Measurements from ENCODE around the gene CASP6. TPM values are rescaled to one million over a fixed set of nuclear protein-coding genes. Genes with fewer than 3 reads are reported as not detected.

Gene CASP6
- total and polyA plus RNA-seq, 7 donors, result 18.2 to 101 (median 41.3) TPM

- no peak for TF ChIP-seq EP300 (IDR thresholded peaks at IDR 0.05)
- intact Hi-C loops (cut with DNase I), result no loop called here
- no peak overlapping the region for H3K27ac ChIP-seq
- H3K9me3 ChIP-seq, result peaks cover 0 to 5% (median 0%) of the 10 kb centered on the region in 4 donors
- 74 to 92% methylated on average over 2 of the region's 2 CpGs for WGBS, 2 donors
- H3K4me3 ChIP-seq, result no peak overlapping the region
- no peak for DNase-seq
- no peaks in the 10 kb centered on the region for H3K36me3 ChIP-seq
- H3K27me3 ChIP-seq, result no peaks in the 10 kb centered on the region
- no peaks in the 10 kb centered on the region for H3K4me1 ChIP-seq
Observed at GRCh38 chr4:109640644-109641043, 62.6 kb downstream of the CASP6 start.

Small RNA genes lying within 50 kb of the gene (small RNA-seq; reads per million reads assigned to genes)
- gene HIGD1AP14, result 0 reads per million in 3 donors

Other genes starting within 250 kb of the CASP6 start
- 10 to 100 TPM in 1 of 4 donors, 1 to 10 TPM in 3; 5.0 to 10.9 (median 8.8) TPM for gene MCUB, start 143.2 kb downstream of the CASP6 start, total RNA-seq
- gene MCUB, start 143.2 kb downstream of the CASP6 start, polyA plus RNA-seq, result 10 to 100 TPM in 1 of 3 donors, 1 to 10 TPM in 2; 4.2 to 18.0 (median 7.2) TPM
- gene PLA2G12A, start 26.6 kb upstream of the CASP6 start, total RNA-seq, result 10 to 100 TPM; 18.0 to 27.7 (median 23.0) TPM
- 10 to 100 TPM in 1 of 3 donors, 1 to 10 TPM in 2; 6.6 to 94.8 (median 9.3) TPM for gene PLA2G12A, start 26.6 kb upstream of the CASP6 start, polyA plus RNA-seq
- 10 to 100 TPM in 2 of 4 donors, 1 to 10 TPM in 2; 4.3 to 14.4 (median 9.0) TPM for gene CFI, start 98.6 kb upstream of the CASP6 start, total RNA-seq
- 1 to 10 TPM; 1.2 to 8.7 (median 1.2) TPM for gene CFI, start 98.6 kb upstream of the CASP6 start, polyA plus RNA-seq
- gene GAR1, start 112.3 kb upstream of the CASP6 start, total RNA-seq, result 1 to 10 TPM; 4.4 to 8.6 (median 5.4) TPM
- 10 to 100 TPM; 21.3 to 37.4 (median 27.0) TPM for gene GAR1, start 112.3 kb upstream of the CASP6 start, polyA plus RNA-seq
- gene RRH, start 124.5 kb upstream of the CASP6 start, total RNA-seq, result not detected
- gene RRH, start 124.5 kb upstream of the CASP6 start, polyA plus RNA-seq, result not detected
- gene LRIT3, start 144.7 kb upstream of the CASP6 start, total RNA-seq, result under 1 TPM in 3 of 4 donors, not detected in 1; 0.28 to 0.41 (median 0.33) TPM
- gene LRIT3, start 144.7 kb upstream of the CASP6 start, polyA plus RNA-seq, result under 1 TPM in 1 of 3 donors, not detected in 2; 0.10 TPM
- 1 to 10 TPM in 1 of 4 donors, under 1 TPM in 3; 0.68 to 1.3 (median 0.77) TPM for gene EGF, start 209.4 kb upstream of the CASP6 start, total RNA-seq
- under 1 TPM in 2 of 3 donors, not detected in 1; 0.46 to 0.64 TPM for gene EGF, start 209.4 kb upstream of the CASP6 start, polyA plus RNA-seq